Activated CD8-positive, alpha-beta memory T cell treated with anti-CD3 and anti-CD28 coated beads for 4 hours (primary cell): Measurements from ENCODE around the gene CTNND2.

Experiments used
- DNase-seq, 2 donors: peaks; one replicate each; pipeline ENCODE4 v3.0.0-alpha.2; 2020; ENCODE audit warnings: low read depth in 2 of 2

Gene CTNND2

GRCh38 chr5:11177999-11178711 lies 726.1 kb downstream of the CTNND2 start:
- no peak for DNase-seq

- no peak for DNase-seq
Observed at GRCh38 chr5:11174591-11174990, 729.7 kb downstream of the CTNND2 start.

DNA sequence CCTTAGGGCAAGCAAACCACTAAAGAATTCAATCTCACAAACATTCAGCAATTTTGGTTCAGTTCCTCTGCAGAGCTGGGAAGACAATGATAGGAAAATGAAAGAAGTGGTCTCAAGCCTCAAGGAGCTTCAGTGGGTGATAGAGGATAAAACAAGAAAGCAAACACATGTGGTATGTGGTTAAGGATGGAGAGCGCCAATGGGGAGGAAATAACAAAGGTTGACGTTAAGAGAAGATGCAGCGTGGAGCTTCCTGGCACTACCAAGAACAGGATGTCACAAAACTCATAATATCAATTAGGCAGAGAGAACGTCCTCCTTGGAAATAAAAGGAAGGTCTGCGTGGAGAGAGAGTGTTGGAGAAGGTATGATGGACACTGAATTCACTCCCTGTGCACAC lies 731.8 kb downstream of the CTNND2 start:
- DNase-seq: no peak

- no peak for DNase-seq
Observed at GRCh38 chr5:11171236-11171635, 733.0 kb downstream of the CTNND2 start.

DNA sequence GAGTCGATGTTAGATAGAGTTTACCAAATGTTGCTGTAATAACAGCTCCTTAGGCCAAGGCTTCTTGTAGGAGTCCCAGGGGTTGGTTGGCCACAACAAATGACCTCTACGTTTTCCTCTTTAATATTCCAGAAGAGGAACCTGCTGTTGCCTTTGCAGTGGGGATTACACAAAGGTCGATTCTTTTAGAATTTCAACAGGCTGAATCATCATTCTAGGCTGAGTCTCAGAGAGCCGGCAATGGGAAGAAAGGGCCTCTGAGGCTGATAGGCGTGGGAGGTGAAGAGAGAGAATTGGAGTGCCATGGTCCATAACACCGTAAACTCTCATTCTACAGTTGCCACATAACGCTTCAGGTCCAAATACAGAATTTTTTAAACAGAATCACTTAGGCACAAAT lies 737.3 kb downstream of the CTNND2 start:
- no peak for DNase-seq

- no peak for DNase-seq
Observed at GRCh38 chr5:11164531-11165294, 739.5 kb downstream of the CTNND2 start.

GRCh38 chr5:11157132-11157531 lies 747.1 kb downstream of the CTNND2 start:
- no peak for DNase-seq

GRCh38 chr5:11153670-11154382 lies 750.4 kb downstream of the CTNND2 start:
- DNase-seq: no peak

- DNase-seq: no peak
Observed at GRCh38 chr5:11152368-11152767, 751.9 kb downstream of the CTNND2 start.

DNA sequence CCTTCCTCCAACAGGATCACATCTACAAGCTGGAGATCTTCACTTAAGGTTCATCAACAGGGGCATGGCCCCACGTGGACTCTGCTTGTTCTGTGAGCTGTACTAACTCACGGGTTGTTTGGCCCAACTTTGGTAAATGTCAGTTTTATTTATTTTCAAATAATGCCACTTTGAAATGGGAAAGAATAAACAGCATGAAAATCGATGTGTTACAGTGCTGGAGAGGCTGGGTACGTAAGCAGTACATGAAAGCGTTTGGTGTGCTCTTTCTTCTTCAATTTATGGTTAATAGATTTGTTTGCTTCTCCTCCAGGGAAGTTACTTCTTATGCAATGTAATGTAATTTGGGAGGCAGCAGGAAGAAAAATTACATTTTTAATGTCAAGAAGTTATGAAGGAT lies 753.3 kb downstream of the CTNND2 start:
- no peak for DNase-seq

DNA sequence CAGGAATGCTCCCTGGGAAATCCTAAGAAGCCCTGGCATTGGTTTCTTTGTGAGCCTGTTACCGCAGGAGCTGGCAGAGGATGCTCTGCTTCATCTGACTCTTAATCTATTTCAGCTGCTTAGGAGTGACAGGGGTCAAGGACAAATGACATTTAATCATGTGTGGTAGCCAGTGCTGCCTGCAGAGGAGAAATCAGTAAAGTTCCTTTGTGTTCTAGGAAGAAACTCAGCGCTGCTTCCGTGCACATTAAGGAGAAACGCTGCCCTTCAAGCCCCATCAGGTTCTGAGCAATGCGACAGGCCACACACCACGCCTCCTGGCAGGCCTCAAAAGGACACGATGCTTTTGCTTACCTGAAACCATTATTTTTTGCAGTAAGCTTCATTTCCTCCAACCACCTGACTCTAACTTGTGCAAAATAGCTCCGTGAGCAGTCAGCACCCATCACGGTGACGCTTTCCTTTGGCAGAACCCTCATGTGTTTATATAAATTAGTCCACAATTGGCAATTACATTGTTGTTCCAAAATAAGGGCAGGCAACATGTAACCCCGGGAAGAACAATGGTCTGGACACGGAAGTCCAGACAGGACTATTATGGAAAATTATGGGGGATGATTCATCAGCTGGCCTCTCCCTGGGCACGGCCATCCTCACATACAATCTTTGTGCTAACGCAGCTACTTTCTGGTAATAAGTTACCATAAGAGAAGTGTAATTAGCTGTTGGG lies 755.3 kb downstream of the CTNND2 start:
- DNase-seq: no peak

- no peak for DNase-seq
Observed at GRCh38 chr5:11146171-11146570, 758.1 kb downstream of the CTNND2 start.

DNA sequence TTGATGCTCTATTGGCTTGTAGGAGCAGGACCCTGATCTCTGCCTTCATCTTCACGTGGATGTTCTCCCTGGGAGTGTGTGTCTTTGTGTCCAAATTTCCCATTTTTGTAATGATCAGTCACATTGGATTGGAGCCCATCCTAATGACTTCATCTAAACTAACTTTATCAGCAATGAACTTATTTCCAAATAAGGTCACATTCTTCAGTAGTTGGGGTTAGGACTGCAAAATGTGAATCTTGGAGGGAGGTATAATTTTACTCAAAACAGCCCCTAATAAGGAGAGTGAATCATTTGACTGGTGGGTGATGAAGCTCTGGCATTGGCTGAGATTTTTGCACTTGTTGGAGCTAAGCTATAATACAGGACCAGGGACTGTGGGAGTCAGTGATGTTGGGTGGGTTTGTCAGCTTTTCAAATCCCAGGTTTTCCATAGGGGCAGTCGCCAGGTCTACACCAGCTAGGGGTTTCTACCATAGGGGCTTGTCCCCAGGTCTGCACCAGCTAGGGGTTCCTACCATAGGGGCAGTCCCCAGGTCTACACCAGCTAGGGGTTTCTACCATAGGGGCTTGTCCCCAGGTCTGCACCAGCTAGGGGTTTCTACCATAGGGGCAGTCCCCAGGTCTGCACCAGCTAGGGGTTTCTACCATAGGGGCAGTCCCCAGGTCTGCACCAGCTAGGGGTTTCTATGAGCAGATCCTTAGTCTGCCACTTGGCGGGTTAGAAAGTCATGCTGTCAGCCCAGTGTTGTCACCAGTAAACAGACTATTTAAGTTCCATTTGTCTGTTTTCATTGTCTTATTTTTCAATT lies 760.6 kb downstream of the CTNND2 start:
- no peak for DNase-seq

- no peak for DNase-seq
Observed at GRCh38 chr5:11139217-11139865, 764.9 kb downstream of the CTNND2 start.

DNA sequence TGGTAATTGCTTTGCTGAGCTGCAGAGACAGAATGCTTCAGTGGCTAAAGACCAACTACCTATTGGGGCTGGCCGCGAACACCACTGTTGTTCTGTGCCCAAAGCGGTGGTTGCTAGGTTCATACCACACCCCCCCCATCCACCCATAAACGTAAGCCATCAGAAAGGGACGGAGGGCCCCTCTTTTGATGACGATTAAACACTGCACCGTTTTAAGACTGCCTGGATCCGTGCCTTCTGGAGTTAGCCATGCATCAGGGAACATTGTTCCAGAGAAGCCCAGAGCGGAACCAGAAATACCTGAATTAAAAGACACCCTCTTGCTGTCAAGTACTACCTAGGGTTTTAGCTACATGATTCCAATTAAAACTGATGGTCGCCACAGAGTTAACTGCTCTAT lies 774.1 kb downstream of the CTNND2 start:
- DNase-seq: no peak

- DNase-seq: no peak
Observed at GRCh38 chr5:11128021-11128420, 776.2 kb downstream of the CTNND2 start.

- DNase-seq: no peak
Observed at GRCh38 chr5:11126844-11127243, 777.4 kb downstream of the CTNND2 start.

GRCh38 chr5:11121885-11122284 lies 782.4 kb downstream of the CTNND2 start:
- no peak for DNase-seq

GRCh38 chr5:11110128-11110527 lies 794.1 kb downstream of the CTNND2 start:
- DNase-seq: no peak

GRCh38 chr5:11105696-11106095 lies 798.5 kb downstream of the CTNND2 start:
- no peak for DNase-seq

DNA sequence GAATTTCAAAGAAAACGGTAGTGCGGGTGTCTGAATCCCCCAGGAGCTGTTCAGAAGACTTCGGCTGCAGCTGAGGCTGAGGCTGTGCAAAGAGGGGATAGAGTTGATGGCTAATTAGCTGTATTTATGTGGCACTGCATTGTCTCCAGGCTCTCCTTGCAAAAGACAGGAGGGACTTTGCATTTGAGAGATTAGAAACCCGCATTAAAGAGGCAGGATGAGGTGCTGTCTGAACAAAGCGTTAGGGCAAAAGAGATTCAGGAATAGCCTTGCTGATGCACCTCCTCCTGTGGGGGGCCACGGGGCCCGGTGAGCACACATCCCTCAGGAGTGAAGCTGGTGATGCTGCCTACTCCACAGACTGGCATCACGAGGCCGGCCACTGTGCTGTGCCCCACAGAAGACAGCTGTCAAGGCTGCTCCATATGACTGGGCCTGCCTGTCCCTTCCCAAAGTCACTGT lies 799.6 kb downstream of the CTNND2 start:
- DNase-seq: no peak
